HL-60 (cell line): ENCODE results near the gene PNMA6F.

Experiments used
- DNase-seq, 2 experiments: peaks; one replicate each; pipeline ENCODE4 v3.0.0-alpha.2; 2010 to 2020; ENCODE audit warnings: low read depth in 1 of 2, low spot score in 1 of 2
- H3K27ac ChIP-seq: fragments of 250-450 bp; sonication (Bioruptor Pico); replicated peaks from 2 replicates; pipeline ENCODE4 v1.5.1; 2020; ENCODE audit warnings: mild to moderate bottlenecking, moderate library complexity
- H3K27me3 ChIP-seq: fragments of 250-450 bp; sonication (Bioruptor Pico); 2 replicates; pipeline ENCODE4 v1.5.1; 2021; ENCODE audit warnings: mild to moderate bottlenecking, moderate library complexity; ENCODE audit not compliant: insufficient read depth, poor library complexity, severe bottlenecking
- H3K4me3 ChIP-seq: replicated peaks from 2 replicates; pipeline ENCODE4 v1.5.1; 2011; ENCODE audit warnings: mild to moderate bottlenecking, control low read depth, low read length; ENCODE audit not compliant: insufficient read depth
- CTCF ChIP-seq: IDR thresholded peaks from one replicate; pipeline ENCODE4 v1.5.1; 2011; ENCODE audit warnings: low read length, control low read depth, inconsistent platforms; ENCODE audit not compliant: insufficient read depth
- GABPA ChIP-seq: IDR thresholded peaks from 2 replicates; pipeline ENCODE4 v1.6.1; 2012; ENCODE audit warnings: low read depth
- POLR2AphosphoS5 ChIP-seq: IDR thresholded peaks from 2 replicates; pipeline ENCODE4 v1.6.1; 2012; ENCODE audit warnings: low read depth
- REST ChIP-seq: IDR thresholded peaks from 2 replicates; pipeline ENCODE4 v1.6.1; 2012; ENCODE audit warnings: low read depth; ENCODE audit not compliant: insufficient replicate concordance
- SPI1 ChIP-seq: IDR thresholded peaks from 2 replicates; pipeline ENCODE4 v1.6.1; 2012; ENCODE audit warnings: low read depth, mild to moderate bottlenecking, borderline replicate concordance

The PNMA6F gene

GRCh38 chrX:153366878-153367538 lies 45.4 kb upstream of the PNMA6F start:
- no peak overlapping the region for H3K27ac ChIP-seq
- DNase-seq, result no peak
- TF ChIP-seq SPI1 (no peak), CTCF (no peak), POLR2AphosphoS5 (no peak), REST (no peak)
- no peaks in the 10 kb centered on the region for H3K27me3 ChIP-seq
- H3K4me3 ChIP-seq, result no peak overlapping the region

- DNase-seq, result no peak
- Histone ChIP-seq H3K27ac (no peak overlapping the region), H3K27me3 (no peaks in the 10 kb centered on the region), H3K4me3 (no peak overlapping the region)
- TF ChIP-seq REST, result no peak
- no peak for TF ChIP-seq GABPA
- TF ChIP-seq POLR2AphosphoS5, result no peak
- no peak for TF ChIP-seq SPI1
- TF ChIP-seq CTCF, result no peak
These were observed 44.6 kb upstream of the PNMA6F start for GRCh38 chrX:153366119-153366518.

GRCh38 chrX:153365670-153366069 lies 44.1 kb upstream of the PNMA6F start:
- TF ChIP-seq REST (no peak), GABPA (no peak), CTCF (no peak), SPI1 (no peak)
- H3K27ac ChIP-seq, result no peak overlapping the region
- H3K27me3 ChIP-seq, result no peaks in the 10 kb centered on the region
- no peak for DNase-seq
- H3K4me3 ChIP-seq, result no peak overlapping the region
